ENCODE results near the gene ENPP6. TPM values are rescaled to one million over a fixed set of nuclear protein-coding genes. Genes with fewer than 3 reads are reported as not detected.
"Not testable (repeated sequence)": the region's sequence is repeated elsewhere in the genome, so short reads cannot be mapped to it uniquely, and the experiment has no call there.

The ENPP6 gene
- total RNA-seq, 1 experiment from 2014 or later: not detected

DNA sequence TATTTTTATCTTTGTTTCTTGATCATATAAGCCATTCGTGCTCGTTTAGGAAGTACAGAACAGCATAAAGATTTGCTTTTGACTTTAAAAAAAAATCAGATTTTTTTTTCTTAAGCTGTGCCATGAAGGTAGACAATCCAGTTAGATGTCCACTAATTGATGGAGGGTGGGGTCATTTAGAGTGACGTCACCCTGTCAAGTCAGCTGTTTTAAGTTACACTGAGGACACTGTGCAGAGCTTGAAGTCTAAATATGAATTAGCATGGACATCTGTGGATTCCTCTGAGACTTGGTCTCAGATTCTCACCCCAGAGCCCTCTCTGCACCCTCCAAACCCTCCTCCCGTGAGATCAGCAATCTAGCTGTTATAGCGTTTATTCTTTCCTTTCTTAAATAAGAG, 63.9 kb downstream of the ENPP6 start:
- DNase-seq (ENCODE audit: extremely low read depth, low read depth): no peak

DNA sequence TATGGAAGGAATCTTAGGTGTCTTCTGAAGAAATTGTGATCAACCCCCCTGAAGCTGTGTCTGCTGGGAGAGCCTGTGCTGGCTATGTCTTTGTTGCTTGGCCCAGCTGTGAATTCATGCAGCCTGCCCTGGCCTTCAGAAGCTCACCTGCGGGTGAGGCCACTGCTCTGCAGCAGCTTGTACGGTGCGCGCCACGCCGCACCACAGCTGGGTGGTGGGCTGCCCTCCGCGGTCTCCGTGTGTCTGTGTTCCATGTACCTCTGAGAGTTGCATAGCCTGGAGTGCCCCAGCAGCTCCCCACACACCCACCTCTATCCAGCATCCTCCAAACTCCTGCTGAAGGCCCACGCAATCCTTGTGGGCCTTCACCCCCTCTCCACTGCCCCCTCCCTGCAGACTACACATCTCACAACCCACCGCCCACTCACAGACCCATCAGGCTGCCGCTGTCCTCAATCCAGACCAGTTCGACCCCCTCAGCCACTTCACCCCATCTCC, 65.6 kb downstream of the ENPP6 start:
- DNase-seq (ENCODE audit: extremely low read depth, low read depth): no peak

DNA sequence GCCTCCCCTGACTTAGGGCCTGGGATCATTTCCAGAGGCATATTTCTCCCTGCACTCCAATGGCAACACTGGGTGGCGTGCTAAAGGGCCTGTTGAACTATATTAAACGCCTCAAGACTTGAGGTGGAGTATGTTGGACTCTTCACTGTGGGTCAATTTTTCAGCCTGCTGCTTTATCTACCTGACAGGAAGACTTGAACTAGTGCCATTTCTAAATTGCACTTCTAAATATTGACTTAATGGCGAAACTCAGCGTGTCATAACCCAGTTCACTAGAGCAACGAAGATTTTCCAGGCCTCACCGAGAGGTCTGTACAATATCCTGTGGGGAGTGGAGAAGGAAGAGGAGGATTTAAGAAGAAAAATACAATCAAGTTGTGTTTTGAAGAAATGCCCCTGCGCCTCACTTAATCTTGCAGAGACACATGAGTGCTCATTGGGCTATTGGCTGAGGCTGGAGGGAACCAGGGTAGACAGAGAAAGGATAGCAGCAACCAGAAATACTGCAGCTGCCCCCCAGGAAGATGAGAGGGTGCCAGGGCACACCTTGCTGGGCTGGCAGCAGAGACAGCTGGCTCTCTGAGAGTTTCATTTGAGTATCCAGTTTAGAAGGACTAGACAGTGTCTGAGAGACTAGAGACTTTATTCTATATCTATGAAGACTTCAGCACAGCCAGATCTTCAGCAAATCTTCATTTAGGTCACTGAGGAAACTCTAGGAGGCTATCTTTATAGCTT, 67.4 kb downstream of the ENPP6 start:
- DNase-seq (ENCODE audit: extremely low read depth, low read depth): no peak

GRCh38 chr4:184148738-184149637, 68.7 kb downstream of the ENPP6 start:
- DNase-seq (ENCODE audit: extremely low read depth, low read depth): no peak

GRCh38 chr4:184147858-184148737, 69.6 kb downstream of the ENPP6 start:
- no peak for DNase-seq (ENCODE audit: extremely low read depth, low read depth)

DNA sequence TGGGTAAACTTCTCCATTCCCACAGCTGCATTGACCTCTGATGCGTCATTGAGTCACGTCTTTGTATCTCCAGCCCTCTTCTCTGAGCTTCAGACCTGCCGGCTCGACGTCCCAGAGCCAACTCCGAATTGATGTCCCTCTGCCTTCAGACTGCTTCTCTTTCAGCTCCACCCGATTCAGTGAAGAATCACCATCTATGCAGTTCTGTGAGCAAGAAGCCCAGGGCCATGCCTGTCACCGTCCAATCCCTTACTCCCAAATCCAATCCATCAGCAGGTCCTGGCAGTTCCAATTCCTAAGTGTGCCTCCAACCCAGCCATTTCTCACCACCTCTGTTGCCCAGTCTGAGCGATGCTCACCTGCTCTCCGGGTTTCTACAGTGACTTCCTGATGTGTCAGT, 70.7 kb downstream of the ENPP6 start:
- DNase-seq (ENCODE audit: extremely low read depth, low read depth): no peak

DNA sequence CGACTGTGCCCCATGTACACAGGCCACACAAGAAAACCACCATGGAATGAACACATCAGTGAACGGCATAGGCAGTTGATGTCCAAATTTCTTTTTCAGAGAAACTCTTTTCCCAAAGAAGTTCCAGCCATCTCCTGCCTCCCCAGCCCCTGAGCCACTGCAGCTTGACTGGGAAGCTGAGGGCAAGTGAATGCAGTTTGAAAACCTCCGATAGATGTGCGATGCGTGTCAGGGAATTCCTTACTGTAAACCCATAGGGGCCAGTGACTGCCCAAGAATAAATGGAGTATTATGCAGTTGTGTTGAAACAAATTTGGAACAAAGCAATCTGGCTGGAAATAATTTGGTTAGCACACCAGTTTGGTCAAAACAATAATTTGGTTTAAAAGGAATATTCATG, 72.1 kb downstream of the ENPP6 start:
- no peak for DNase-seq (ENCODE audit: extremely low read depth, low read depth)

GRCh38 chr4:184143770-184144564, 73.7 kb downstream of the ENPP6 start:
- DNase-seq (ENCODE audit: extremely low read depth, low read depth): no peak

DNA sequence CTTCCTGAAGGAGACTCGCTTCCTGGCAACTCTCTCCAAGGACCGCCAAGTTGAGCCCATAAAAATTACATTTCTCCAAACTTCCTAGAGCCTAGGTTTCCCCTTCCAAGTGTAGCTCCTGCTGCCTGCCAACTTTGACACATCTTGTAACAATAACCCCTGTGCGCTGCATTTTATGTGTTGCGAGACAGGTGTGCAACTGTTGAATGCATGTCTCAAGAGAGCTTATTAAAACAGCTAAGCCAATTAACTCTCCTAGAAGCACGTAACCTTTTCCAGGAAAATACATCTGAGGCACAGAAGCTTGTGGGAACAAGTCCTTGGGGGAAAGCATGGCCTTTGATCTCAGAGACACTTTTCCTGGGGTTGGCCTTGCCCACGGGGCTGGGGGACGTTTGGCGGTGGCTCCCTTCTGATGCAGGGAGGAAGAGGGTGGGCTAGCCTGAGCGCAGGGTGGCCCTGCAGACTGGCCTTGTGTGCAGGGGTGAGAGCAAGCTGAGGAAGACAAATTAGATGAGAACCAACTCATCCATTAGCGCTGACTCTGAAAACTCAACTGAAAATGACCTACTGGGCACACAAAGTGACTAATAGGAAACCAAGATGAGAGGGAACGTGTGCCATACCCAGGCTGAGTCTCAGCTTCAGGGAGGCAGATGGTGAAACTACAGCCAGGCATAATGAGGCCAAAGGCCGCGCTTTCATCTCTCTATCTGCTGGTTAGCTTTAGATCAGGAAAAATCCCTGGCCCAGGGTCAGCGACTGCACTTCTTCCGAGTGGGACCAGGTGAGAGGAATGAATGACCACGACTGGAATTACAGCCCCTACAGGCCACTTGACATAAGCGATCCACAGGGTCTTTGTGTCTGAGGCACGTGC, 75.3 kb downstream of the ENPP6 start:
- no peak for DNase-seq (ENCODE audit: extremely low read depth, low read depth)

DNA sequence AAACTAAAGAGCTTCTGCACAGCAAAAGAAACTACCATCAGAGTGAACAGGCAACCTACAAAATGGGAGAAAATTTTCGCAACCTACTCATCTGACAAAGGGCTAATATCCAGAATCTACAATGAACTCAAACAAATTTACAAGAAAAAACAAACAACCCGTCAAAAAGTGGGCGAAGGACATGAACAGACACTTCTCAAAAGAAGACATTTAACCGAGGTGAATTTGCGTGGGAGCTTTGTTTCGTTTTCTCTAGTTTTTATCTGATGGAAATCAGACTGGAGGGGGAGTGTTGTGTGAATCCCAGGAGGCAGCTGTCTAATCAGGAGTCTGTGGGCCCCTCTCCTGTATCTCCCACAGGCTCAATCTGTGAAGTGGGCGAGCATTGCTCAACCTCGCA, 76.8 kb downstream of the ENPP6 start:
- not testable (repeated sequence) for DNase-seq (ENCODE audit: extremely low read depth, low read depth)

GRCh38 chr4:184136525-184136924, 81.1 kb downstream of the ENPP6 start:
- DNase-seq (ENCODE audit: extremely low read depth, low read depth): no peak

GRCh38 chr4:184126800-184127199, 90.9 kb downstream of the ENPP6 start:
- DNase-seq (ENCODE audit: extremely low read depth, low read depth): no peak

- DNase-seq (ENCODE audit: extremely low read depth, low read depth): no peak
Measured at GRCh38 chr4:184122631-184123408, 94.9 kb downstream of the ENPP6 start.

DNA sequence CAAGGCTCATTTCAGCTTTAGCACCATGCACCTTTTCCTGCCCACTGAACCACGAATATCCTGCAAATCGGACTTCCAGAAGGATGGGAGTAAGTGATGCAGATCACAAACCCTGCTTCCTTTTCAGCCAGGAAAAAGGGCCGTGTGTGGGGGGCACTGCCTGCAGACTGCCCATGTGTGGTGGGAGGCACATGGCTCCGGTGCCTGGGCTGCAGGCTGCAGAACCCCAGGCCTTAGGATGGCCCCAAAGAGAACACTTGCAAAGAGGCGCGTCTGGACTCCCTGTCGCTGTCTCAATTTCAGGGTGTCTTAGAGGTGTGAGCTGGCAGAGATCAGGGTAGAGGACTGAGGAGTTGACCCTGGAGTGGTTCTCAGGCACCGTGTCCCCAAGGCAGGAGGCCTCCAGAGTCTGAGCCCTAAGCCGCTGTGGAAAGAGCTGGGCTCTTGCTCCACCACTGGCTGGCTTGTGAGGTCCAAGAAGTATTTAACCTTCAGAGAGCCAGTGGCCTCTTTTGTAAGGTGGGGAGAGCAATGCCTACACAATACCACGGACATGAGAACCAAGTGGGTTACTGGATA, 97.0 kb downstream of the ENPP6 start:
- no peak for DNase-seq (ENCODE audit: extremely low read depth, low read depth)

DNA sequence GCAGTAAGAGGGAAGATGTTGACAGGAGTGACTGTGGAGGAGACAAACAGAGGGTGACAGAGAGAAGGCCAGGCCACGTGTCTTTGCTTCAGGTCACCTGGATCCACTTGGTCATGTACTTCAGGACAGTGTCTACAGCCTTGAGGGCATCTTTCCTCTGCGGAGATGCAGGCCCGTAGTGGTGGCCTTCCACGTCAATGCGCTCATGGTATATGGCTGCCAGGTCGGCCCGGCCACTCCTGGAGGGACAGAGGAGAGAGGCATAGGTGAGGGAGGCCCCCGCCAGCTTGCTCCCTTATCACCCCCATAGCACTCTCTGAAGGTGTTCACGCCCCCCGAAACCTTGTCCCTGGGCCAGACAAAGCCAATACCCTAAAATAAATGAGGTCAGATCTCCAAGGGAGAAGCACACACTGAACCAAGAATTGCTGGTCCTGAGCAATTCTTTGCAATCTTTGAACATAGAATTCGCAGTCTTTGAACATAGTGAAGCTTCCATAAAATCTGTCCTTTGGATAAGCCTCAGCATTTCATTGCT, 99.9 kb downstream of the ENPP6 start:
- DNase-seq (ENCODE audit: extremely low read depth, low read depth): no peak

DNA sequence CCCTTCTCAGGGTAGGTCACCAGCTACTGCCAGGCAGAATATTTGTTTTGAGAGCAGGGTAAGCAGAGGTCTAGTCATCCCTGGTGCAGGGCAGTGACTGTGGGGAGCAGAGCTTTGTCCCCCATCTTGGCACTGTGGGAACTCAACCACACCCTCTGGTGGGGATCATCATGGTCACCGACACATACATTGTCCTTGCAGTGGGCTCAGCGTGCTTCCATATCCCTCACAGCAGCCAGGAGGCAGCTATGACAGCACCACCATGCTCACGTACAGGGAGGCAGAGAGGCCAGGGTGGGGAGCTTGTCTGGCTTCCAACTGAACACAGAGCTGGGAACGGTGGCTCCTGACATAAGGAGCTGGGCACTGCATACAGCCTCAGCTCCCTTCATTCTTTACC, 102.3 kb downstream of the ENPP6 start:
- DNase-seq (ENCODE audit: extremely low read depth, low read depth): no peak

GRCh38 chr4:184114431-184114830, 103.2 kb downstream of the ENPP6 start:
- no peak for DNase-seq (ENCODE audit: extremely low read depth, low read depth)
